ENCODE data around the gene NDUFB8.
A peak's percentile ranks its signal among the peaks of the same experiment; 100 is the strongest.

DNA sequence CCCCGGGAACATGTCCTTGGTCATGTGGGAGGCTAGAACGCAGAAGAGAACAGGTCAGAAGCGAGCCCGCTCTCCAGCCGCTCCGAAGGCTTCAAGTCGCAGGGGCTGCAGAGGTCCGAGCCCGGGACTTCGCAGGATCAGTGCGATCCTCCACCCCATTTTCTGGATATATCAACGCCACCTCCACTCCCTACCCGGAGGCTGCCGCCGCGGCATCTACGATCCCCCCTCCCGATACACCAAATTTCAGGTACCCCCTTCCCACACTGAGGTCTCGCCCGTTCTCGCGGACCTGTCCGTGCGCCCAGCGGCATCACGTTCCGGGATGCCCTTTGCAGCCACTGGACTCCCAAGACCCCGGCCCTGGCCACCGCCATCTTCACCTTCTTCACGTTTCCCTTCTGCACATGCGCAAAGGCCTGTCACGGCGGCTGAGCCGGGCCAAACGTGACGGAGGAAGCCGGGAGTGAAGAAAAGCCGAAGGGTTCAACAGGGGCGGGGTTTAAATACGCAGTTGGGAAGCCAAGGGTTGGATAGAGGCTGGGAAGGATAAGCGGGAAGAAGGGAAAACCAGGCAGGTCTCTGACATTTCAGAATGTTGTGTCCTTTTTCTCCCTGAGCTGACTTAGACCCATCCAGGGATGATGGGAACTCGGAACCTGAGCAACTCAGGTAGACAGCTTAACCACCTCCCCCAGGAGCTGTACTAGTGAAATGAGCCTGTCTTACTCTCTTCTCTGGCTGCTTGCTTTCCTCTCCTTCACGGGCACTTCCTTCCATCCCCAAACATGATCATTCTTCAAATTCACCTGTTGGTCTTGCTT is at the start of gene NDUFB8:
- TF ChIP-seq, protein P1, sequence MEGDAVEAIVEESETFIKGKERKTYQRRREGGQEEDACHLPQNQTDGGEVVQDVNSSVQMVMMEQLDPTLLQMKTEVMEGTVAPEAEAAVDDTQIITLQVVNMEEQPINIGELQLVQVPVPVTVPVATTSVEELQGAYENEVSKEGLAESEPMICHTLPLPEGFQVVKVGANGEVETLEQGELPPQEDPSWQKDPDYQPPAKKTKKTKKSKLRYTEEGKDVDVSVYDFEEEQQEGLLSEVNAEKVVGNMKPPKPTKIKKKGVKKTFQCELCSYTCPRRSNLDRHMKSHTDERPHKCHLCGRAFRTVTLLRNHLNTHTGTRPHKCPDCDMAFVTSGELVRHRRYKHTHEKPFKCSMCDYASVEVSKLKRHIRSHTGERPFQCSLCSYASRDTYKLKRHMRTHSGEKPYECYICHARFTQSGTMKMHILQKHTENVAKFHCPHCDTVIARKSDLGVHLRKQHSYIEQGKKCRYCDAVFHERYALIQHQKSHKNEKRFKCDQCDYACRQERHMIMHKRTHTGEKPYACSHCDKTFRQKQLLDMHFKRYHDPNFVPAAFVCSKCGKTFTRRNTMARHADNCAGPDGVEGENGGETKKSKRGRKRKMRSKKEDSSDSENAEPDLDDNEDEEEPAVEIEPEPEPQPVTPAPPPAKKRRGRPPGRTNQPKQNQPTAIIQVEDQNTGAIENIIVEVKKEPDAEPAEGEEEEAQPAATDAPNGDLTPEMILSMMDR (IDR thresholded peaks at IDR 0.05; ENCODE audit: low read depth, low read length), result no peak
- TF ChIP-seq POLR2A (IDR thresholded peaks at IDR 0.05; ENCODE audit: extremely low read depth, insufficient read length), result peak; percentile 83
